Smooth muscle cell of the pulmonary artery (primary cell): ENCODE data around the gene FOXF1. TPM values are rescaled to one million over a fixed set of nuclear protein-coding genes. Genes with fewer than 3 reads are reported as not detected.

Source experiments
- total RNA-seq: library from RNA; depleted of rRNA; stranded (reverse); fragments of >200 nt; gene quantifications from 2 replicates; pipeline ENCODE4 v1.2.3, GENCODE V29; 2014

FOXF1 gene
- total RNA-seq, result 0.46 and 6.1 TPM in 2 replicates

GRCh38 chr16:86510465-86511261 lies at the start of gene FOXF1:
Gene FOXF1 (plus strand): TSS chr16:86510527. CDS start chr16:86510570, 43 bp downstream.

GRCh38 chr16:86554917-86555703 lies 44.8 kb downstream of the FOXF1 start, which contains the start of gene MTHFSD:
Gene MTHFSD (minus strand): TSS chr16:86555235. CDS start chr16:86555184, 51 bp downstream.

Other genes starting within 250 kb of the FOXF1 start
- 19.0 TPM in 2 replicates for gene MTHFSD, start 44.7 kb downstream of the FOXF1 start, total RNA-seq
- 5.0 and 6.4 TPM in 2 replicates for gene FOXC2, start 56.3 kb downstream of the FOXF1 start, total RNA-seq
- 16.4 and 17.4 TPM in 2 replicates for gene FOXL1, start 68.0 kb downstream of the FOXF1 start, total RNA-seq